22Rv1 (cell line): ENCODE data around the gene GFRA1.

Experiments
- ZFX ChIP-seq: fragments of 450-650 bp; IDR thresholded peaks from 2 replicates; pipeline ENCODE4 v1.6.1; 2017; ENCODE audit warnings: antibody characterized with exemption, borderline replicate concordance
- TF ChIP-seq, protein P1 (sequence below): fragments of 450-650 bp; IDR thresholded peaks from 2 replicates; pipeline ENCODE4 v1.5.1; 2017; ENCODE audit warnings: mild to moderate bottlenecking

- TF ChIP-seq, protein P1, sequence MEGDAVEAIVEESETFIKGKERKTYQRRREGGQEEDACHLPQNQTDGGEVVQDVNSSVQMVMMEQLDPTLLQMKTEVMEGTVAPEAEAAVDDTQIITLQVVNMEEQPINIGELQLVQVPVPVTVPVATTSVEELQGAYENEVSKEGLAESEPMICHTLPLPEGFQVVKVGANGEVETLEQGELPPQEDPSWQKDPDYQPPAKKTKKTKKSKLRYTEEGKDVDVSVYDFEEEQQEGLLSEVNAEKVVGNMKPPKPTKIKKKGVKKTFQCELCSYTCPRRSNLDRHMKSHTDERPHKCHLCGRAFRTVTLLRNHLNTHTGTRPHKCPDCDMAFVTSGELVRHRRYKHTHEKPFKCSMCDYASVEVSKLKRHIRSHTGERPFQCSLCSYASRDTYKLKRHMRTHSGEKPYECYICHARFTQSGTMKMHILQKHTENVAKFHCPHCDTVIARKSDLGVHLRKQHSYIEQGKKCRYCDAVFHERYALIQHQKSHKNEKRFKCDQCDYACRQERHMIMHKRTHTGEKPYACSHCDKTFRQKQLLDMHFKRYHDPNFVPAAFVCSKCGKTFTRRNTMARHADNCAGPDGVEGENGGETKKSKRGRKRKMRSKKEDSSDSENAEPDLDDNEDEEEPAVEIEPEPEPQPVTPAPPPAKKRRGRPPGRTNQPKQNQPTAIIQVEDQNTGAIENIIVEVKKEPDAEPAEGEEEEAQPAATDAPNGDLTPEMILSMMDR = no peak
- no peak for TF ChIP-seq ZFX
Measured at GRCh38 chr10:116132780-116133399, 140.1 kb downstream of the GFRA1 start.
